A549 (cell line): ENCODE results near the gene RASGEF1C.

Experiments used
- BCL3 ChIP-seq: fragments of >200 bp; sonication (Bioruptor Twin); formaldehyde crosslinking; IDR thresholded peaks from 3 replicates; pipeline ENCODE4 v1.6.1; 2016
- BHLHE40 ChIP-seq: IDR thresholded peaks from 2 replicates; pipeline ENCODE4 v1.6.1; 2012; ENCODE audit warnings: low read depth, low read length, inconsistent platforms
- CBX8 ChIP-seq: fragments of 200-600 bp; sonication (generic); IDR thresholded peaks from 2 replicates; pipeline ENCODE4 v1.6.1; 2016
- CTCF ChIP-seq: fragments of >200 bp; sonication (Bioruptor Twin); formaldehyde crosslinking; IDR thresholded peaks from 3 replicates; pipeline ENCODE4 v1.5.1; 2016
- POLR2A ChIP-seq: IDR thresholded peaks from 2 replicates; pipeline ENCODE4 v1.6.1; 2012; ENCODE audit warnings: mild to moderate bottlenecking, low read length
- SMC3 ChIP-seq: fragments of >200 bp; sonication (Bioruptor Twin); formaldehyde crosslinking; IDR thresholded peaks from 3 replicates; pipeline ENCODE4 v1.6.1; 2018; ENCODE audit warnings: inconsistent platforms
- USF2 ChIP-seq: fragments of 450-650 bp; IDR thresholded peaks from 2 replicates; pipeline ENCODE4 v1.6.1; 2014; ENCODE audit warnings: antibody characterized with exemption

- TF ChIP-seq USF2 (no peak), CTCF (no peak), BCL3 (no peak), CBX8 (no peak), POLR2A (no peak), BHLHE40 (no peak), SMC3 (no peak)
These were observed 126.2 kb downstream of the RASGEF1C start for GRCh38 chr5:180082633-180083420.
